Non-pigmented ciliary epithelial cell (primary cell): ENCODE data around the gene ATP13A3.

Experiments
- DNase-seq: peaks from one replicate; pipeline ENCODE4 v3.0.0-alpha.2; 2010; ENCODE audit warnings: low read depth

Gene ATP13A3

DNA sequence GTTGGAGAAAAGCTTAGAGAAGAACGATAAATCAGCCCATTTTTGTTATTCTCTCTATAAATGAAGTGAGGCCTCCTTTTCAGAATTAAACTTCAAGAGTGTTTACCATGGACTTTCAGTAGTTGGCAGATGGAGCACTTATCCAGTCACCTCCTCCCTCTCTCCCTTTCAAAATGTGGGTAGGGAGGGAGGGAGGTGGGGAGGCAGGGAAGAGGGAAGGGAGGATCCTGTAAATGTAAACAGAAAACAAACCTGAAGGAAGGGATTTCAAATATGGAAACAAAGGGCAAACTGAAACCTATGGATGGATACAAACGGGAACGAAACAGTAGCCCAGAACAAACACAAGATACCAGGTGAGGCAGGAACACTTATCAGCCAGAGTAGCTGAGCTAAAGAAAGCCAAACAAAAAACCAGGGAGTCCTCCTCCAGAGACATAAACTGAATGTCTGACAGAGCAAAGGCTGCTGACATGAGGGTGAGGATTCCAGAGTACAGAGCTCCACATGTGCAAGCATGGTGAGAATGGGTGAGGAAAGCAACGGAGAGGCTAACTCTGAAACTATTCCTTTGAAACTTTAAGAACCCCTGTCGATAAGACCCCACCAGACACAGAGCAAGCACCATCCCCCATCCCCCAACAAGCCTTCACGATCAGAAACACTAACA is 46.8 kb downstream of the ATP13A3 start:
- DNase-seq = no peak

DNA sequence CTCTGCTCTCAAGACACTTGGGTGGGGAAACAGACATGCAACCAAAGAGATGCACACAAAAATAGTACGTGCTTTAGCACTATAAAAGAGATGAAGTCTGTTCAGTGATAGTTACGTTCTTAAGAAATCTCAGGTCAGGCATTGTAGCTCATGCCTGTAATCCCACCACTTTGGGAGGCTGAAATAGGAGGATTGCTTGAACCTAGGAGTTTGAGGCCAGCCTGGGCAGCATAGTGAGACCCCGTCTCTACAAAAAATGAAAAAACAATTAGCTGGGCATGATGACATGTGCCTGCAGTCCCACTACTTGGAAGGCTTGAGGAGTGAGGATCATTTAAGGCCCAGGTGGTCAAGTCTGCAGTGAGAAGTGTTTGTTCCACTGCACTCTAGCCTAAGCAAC is 52.3 kb downstream of the ATP13A3 start:
- no peak for DNase-seq

DNA sequence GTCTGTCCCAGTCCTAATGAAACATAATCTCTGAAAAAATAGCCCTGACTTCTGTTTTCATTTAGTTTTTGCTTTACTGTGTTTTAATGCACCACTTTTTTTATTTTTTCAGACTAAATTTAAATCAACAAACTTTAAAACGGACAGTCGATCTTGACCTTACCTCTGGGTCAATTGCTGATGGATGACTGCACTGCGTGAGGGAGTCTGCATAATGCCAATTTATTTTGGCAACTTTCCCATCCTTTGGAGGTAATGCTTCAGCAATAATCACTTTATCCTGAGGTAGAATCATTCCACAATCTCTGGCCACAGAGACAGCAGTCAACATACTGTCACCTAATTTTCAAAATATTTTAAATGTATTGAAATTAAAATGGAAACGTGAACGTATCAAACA is 55.2 kb downstream of the ATP13A3 start:
- DNase-seq = no peak

DNA sequence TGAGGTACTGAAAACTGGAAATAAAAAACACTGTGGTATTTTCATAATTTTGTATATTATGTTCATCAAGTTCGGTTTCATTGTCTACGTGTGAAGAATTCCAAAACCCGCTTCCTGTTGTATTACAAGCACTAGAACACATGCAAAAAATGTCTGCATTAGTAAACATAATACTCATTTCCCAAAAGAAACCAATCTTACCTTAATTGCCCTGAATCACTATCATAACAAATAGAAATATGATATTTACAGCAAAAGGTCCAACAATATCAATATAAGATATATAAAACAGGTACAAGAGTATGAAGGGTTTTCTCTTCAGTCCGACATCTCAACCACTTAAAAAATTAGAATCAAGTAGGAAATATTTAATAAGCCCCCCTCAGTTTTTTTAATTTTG is 61.4 kb downstream of the ATP13A3 start:
- no peak for DNase-seq

DNA sequence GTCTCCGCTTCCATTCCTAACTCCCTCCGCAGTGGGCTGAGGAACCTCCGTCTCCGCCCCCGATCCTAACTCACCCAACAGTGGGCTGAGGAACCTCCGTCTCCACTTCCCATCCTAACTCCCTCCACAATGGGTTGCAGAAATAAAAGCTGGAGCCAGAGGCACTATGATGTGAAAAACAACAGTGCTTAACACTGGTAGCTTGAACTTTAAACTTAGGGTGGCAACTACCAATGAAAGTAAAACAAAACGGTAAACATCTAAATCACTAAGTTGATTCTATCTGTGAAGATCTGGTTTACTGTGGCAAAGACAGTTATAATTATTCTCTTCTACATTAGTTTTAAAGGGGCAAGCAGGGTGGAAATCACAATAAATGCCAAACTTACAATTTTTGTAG is 61.8 kb downstream of the ATP13A3 start:
- no peak for DNase-seq

DNA sequence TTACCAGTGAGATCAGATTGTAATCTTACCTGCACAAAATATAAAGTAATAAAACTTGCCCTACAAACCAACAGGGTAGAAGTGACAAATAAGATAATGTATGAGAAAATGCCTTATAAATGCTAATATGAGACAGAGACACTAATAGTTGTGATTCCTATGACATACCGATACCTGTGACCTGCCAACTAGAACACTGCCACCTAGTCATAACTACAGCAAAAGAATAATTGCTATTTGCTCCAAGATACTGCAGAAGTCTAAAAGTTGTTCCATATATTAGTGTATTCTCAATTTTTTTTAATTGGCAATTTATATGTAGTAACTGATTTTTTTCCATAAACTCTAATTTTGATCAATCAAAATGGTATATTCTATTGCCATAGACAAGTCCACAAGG is 62.4 kb downstream of the ATP13A3 start:
- DNase-seq = no peak

DNA sequence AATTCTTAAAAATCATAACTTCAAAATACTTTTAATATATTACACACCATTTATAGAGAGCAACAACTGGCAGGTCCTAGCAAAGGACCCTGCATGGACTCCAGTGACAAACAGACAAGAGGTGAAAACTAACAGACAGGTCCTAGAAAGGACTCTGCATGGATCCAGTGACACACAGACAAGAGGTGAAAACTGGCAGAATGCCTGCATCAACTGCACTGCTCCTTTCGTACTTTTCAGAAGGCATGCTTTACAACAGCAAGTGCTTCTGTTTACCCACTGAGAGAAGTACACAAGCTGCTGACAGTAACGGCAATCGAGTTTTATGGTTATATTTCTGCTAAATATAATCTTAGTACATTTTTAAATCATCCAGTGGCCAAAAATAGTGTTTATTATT is 63.5 kb downstream of the ATP13A3 start:
- DNase-seq = no peak

DNA sequence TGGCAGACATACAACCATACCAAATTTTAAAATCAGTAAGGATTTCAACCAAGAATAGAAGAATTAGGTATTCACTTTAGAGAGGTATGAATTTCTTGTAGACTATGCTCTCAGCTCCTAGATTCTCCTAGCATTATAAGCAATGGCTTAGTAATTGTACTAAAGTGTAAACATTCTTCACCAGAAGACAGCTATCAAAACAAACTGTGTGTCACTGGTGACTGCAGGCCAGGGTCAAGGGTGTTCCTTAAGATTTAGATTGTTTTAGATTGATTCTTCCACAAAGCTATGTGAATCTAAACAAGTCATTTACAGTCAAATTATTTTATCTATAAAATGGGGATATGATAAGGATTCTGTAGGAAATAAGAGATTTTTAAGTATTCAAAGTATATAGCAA is 64.6 kb downstream of the ATP13A3 start:
- no peak for DNase-seq

DNA sequence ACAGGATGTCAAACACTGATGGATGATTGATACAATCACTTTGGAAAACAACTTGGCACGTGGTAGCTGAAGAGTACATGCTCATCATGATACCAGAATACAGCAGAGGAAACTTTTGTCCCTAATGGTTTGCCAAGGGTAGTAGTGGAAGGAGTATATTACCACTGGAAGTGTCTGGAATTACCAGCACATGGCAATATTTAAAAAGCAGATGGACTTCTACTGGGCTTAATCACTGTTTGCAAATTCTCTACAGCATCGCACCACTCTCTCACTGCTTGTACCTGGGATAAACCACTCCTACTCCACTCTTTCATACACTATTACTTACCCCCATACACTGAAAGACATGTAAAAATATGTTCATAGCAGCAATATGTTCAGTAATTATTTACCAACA is 68.1 kb downstream of the ATP13A3 start:
- no peak for DNase-seq

DNA sequence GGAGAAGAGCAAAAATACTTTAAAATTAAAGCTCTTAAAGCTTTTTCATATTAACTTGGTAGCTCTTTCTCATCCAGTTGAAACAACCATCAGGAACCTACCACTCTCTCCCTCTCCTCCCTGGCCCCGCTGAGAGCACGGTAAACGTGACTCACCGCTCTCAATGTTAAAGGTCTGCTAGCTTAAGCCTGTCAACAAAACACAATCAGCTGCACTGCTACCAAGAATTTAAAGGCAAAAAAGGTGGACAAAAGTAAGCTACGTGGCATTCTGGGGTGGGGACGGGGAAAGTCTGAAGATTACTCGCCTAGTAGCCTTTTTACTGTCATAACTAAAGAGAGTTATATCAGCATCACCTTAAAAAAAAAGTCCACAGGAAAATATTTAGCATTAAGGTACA is 79.4 kb downstream of the ATP13A3 start:
- no peak for DNase-seq

DNA sequence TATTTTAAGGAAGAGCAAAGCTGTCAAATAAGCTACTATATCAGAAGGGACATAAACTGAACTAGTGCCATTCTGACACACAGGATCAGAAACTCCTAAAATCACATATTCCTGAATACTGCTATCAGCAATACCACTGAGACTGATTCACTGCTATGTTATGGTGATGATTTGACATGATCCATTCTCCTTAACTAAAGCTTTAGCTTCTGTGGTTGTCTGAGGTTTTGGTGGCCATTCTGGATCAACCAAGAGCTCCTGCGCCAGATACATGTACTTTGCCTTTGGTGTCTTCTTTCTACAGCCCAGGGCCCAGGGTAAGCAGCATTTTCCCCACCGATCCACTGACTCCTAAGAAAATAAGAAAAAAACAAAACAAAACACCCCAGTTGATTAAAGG is 81.0 kb downstream of the ATP13A3 start:
- no peak for DNase-seq

DNA sequence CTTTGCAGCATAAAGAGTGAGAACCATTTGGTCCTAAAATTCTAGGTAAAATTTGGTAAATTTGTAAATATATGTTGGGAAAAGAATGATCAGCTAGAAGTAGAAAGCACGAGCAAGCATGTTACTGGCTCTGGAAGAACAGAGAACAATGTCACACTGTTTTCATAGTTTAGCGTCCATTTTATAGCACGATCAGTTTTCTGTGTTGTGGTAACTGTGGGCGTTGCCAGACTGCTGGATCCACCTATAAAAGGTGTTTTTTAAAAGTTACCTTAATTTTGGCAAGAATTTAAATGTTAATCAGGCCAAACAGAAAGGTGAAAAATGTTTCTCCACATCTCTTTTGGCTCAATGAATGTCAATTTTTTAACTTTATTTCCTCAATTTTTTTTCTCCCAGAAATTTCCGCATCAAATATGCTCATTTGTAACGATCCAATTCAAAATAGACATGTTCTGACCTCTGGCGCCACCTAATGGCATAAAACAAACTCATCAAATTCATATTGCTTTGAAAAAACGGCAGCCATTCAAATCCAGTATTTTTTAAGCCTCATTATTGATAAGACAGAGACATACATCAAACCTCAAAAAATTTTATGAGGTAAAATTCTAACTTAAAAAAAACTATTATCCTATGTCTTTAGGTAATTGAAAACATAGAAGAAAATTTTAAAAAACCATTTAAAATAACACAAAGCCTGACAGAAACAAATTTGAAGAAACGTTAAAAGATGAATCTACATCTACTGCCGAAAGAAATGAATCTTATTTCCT is 82.2 kb downstream of the ATP13A3 start:
- DNase-seq = no peak

DNA sequence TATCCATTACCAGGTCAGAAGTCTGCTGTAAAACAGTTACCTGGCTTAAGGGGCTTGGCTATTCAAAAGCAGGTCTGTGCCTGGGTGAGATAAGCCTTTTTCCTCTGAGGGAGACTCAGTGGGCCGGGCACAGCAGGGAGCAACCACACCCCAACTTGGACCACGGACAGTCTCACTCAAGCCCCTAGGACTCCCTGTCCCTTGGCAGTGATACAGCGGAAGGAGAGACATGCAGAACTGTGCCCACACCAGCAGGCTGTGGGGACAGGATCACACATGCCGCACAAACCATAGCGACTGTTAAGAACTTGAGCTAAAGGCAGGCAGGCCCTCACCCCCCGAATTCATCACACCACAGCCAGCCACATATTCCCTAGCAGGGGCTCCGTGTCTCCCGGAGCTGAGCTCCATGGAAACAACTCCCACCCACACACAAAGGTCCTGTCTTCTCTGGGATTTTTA is 84.9 kb downstream of the ATP13A3 start:
- no peak for DNase-seq

DNA sequence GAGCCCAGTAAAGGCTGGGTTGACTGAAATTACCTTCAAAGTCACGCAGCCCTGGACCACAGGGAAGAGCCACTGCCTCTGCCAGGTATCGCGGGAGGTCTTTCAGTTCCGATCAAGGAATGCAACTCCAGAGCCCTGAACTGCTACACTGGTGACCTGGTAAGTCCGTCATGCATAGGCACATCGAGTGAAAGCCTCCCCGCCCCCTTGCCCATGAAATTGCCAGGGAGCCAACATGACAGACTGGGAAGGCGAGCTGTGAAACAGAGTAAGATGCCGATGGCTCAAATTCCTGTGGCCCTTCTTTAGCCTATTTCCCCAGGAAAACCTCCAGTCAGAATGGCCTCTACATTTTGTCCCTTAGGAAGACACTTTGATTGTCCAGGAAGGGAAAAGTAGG is 85.5 kb downstream of the ATP13A3 start:
- no peak for DNase-seq

DNA sequence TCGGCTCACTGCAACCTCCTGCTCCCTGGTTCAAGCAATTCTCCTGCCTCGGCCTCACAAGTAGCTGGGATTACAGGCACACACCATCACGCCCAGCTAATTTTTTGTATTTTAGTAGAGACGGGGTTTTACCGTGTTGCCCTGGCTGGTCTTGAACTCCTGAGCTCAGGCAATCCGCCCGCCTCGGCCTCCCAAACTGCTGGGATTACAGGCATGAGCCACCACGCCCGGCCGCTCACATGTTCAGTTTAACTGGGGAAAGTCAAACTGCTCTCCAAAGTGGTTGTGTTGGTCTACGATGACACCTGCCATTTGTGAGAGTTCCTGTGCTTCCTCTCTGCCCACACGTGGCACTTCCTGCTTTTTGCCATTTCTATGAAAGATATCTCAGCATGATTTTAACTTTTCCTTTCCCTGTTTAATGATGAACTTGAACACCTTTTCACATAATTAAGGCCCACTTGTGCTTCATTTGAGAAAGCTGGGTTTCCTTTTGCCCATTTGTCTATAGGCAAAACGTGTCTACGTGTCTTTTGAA is 86.9 kb downstream of the ATP13A3 start:
- no peak for DNase-seq

DNA sequence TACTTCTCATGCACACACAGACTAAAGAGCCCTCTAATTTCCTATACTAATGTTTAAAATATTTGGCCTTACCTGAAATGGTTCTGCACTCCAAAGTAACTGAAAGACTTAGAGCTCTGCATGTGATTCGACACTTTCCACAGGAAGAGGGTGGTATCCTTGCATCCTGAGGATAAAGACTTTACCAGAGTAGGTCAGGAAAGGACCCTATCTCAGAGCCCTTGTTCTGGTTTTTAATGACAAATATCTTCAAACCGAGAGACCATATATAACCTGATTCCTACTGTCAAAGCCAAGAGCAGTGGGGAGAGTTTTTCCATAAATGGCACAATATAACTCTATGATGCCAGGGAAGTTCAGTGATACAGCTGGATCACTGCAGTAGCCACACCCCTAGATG is 87.6 kb downstream of the ATP13A3 start, which contains the start of gene GP5:
GP5 (minus strand) TSS at position 101 of the 400 bp plus-strand sequence. CDS start 984 bp downstream, outside the sequence.
- DNase-seq = no peak

DNA sequence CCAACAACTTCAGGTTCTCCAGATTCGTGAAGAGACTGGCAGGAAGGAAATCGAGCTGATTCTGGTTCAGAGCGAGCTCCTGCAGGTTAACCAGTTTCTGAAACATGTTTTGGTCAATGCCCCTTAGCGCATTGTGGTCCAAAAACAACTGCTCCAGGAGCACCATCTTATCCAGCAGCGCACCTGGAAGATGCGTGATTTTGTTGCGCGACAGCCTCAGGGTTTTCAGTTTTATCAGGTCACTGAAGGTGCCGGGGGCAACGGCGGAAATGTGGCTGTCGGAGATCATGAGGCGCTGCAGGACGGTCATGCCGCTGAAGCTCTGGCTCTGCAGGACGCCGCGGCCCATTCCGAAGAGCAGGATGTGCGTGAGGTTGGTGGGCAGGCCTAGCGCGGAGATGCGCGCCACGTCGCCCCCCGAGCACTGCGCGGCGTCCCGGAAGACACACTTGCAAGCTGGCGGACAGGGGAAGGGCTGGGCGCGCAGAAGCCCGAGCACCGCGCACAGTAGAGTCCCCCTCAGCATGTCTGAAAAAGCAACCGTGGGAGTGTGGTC is 89.0 kb downstream of the ATP13A3 start:
- no peak for DNase-seq

DNA sequence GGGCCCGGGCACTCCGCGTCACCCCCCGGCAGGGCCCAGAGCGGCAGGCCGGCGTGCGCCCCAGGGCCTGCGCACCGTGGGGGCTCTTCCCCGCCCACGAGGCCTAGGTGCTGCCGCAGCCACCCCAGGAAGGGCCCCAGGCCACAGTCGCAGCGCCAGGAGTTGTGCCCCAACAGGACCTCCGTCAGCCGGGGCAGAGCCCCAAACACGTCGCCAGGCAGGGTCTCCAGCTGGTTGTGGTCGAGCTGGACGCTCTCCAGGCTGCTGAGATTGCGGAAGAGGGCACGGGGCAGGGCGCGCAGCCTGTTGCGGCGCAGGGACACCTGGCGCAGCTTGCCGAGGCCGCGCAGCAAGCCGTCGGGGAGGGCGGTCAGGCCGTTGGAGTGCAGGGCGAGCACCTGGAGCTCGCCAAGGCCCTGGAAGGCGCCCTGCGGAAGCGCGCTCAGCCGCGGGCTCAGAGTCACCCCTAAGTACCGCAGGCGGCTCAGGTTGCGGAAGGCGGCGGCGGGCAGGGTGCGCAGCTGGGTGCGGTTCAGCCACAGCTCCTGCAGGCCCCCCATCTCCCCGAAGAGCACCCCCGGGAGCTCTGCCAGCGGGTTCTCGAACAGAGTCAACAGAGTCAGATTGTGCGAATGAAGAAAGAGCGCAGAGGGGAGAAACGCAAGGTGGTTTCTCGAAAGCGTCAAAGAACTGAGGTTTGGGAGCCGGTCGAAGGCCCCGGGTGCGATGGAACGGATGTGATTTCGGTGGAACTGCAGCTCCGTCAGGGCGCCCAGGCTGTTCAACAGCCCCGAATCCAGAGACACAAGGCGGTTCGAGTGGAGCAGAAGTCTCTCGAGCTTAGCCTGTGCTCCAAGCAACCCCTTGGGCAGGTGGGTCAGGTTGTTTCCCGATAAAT is 89.7 kb downstream of the ATP13A3 start:
- no peak for DNase-seq

DNA sequence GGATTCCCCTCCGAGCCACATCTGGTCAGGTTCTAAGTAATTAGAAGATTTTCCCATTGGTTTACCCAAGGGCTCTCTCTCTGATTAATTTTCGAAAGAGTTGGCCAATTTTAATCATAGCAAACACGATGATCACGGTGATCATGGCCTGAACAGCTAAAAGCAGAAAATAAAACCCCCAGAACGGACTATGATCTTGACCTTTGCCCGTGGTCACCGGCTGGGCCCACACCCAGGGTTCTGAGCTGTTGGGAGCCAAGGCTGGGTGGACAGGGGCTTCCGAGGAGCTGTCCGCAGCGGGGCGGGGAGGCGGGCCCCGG is 90.3 kb downstream of the ATP13A3 start:
- DNase-seq = no peak

DNA sequence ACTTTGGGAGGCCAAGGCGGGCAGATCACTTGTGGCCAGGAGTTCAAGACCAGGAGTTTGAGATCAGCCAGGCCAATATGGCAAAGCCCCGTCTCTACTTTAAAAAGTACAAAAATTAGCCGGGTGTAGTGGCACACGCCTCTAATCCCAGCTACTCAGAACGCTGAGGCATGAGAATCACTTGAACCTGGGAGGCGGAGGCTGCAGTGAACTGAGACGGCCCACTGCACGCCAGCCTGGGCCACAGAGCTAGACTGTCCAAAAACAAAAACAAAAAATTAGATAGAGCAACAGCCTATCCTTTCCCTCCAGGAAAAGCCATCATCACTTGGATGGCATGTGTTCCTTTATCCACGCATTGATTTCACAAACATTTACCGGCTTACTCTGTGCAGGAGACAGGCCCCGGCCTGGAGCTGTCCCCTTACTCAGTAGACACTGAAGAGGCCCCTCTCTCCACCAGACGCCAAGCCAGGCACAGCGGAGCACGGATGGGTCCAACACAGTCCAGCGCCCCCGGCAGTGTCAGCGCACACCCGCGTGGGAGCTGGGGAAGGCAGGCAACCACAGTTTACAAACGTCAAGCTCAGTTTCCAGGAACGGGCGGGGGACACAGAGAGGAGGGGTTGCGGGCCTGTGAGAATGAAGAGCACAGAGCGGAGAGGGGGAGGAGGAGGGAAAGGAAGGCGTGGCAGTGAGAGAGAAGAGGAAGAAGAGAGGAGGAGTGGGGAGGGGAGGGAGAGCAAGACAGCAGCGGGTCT is 90.8 kb downstream of the ATP13A3 start:
- DNase-seq = no peak

DNA sequence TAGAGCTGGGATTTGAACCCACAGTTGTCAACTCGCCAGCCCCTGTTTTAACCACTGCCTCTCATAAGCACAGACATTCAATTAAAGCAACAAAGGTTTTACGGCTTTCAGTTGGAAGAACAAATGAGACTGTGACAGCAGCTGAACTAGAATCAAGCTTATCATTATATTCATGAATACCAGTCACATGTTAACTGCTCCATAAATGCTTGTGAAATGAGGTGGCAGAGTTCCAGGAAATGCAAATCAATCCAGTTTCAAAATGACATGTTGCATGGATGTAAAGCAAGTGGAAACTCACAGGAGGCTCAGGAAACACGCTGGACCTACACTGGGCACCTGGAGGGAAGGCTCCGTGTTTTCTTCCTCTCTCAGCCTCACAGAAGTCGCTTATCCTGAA is 91.6 kb downstream of the ATP13A3 start:
- no peak for DNase-seq
